Activated CD8-positive, alpha-beta T cell treated with anti-CD3 and anti-CD28 coated beads, Interleukin-2, amount 10 ng/mL, durations not matched to agents 7 days and 5 days (primary cell): ENCODE data around the gene GARIN5B. TPM values are rescaled to one million over a fixed set of nuclear protein-coding genes. Genes with fewer than 3 reads are reported as not detected.
"Not testable (repeated sequence)": the region's sequence is repeated elsewhere in the genome, so short reads cannot be mapped to it uniquely, and the experiment has no call there.

Source experiments
- ATAC-seq: fragments of 150-1000 bp; cut with Tn5 transposase; one replicate; pipeline ENCODE4 v1.10.0; 2021; ENCODE audit warnings: moderate library complexity
- CTCF ChIA-PET: fragments of 350-600 bp; sonication (Branson Sonifier 250); formaldehyde crosslinking; loops from one replicate; lab custom pipeline; 2021; ENCODE audit warnings: antibody characterized with exemption; lab: Charles Lee
- POLR2A ChIA-PET: fragments of 350-600 bp; sonication (Branson Sonifier 250); formaldehyde crosslinking; loops from one replicate; lab custom pipeline; 2021; ENCODE audit warnings: antibody characterized with exemption; lab: Charles Lee
- DNase-seq: peaks from one replicate; pipeline ENCODE4 v3.0.0-alpha.2; 2020
- H3K27ac Mint-ChIP-seq: one replicate; pipeline ENCODE4 v1.8.0; 2021; ENCODE audit warnings: mild to moderate bottlenecking, mixed read lengths
- H3K27me3 Mint-ChIP-seq: one replicate; pipeline ENCODE4 v1.8.0; 2021; ENCODE audit warnings: low read depth, mixed read lengths
- H3K36me3 Mint-ChIP-seq: one replicate; pipeline ENCODE4 v1.8.0; 2021; ENCODE audit warnings: low read depth, mixed read lengths
- H3K4me1 Mint-ChIP-seq: one replicate; pipeline ENCODE4 v1.8.0; 2021; ENCODE audit warnings: low read depth, mixed read lengths
- H3K4me3 Mint-ChIP-seq: one replicate; pipeline ENCODE4 v1.8.0; 2021; ENCODE audit warnings: mild to moderate bottlenecking, mixed read lengths
- H3K9me3 Mint-ChIP-seq: one replicate; pipeline ENCODE4 v1.8.0; 2022; ENCODE audit warnings: mixed read lengths; ENCODE audit not compliant: insufficient read depth
- total RNA-seq, 2 experiments: library from RNA; stranded (reverse); gene quantifications; one replicate each; pipeline ENCODE4 v1.2.3, GENCODE V29; 2021

GARIN5B gene
- not detected for total RNA-seq

GRCh38 chr19:55362990-55363716 lies at the start of gene GARIN5B:
GARIN5B (minus strand) TSS chr19:55363260; CDS start chr19:55363066, 194 bp downstream.
- no peaks in the 10 kb centered on the region for H3K9me3 Mint-ChIP-seq
- DNase-seq (no peak), ATAC-seq (no peak)
- ChIA-PET CTCF (no interaction called here), POLR2A (no interaction called here)
- H3K27ac Mint-ChIP-seq = no peak within 1 kb of the TSS
- no peaks in the 10 kb centered on the region for H3K36me3 Mint-ChIP-seq
- no peaks in the 10 kb centered on the region for H3K4me1 Mint-ChIP-seq
- peaks cover 6% of the 10 kb centered on the region for H3K27me3 Mint-ChIP-seq
- H3K4me3 Mint-ChIP-seq = no peak within 1 kb of the TSS

- H3K4me3 Mint-ChIP-seq = no peak overlapping the region
- ATAC-seq (no peak), DNase-seq (no peak)
- no peak overlapping the region for H3K27ac Mint-ChIP-seq
- peaks cover 38% of the 10 kb centered on the region for H3K36me3 Mint-ChIP-seq
- ChIA-PET CTCF (interaction anchor here (1.6 kb wide), 1 partner anchor 529 kb away, joined by 3 read pairs; no protein-coding TSS in a partner anchor), POLR2A (no interaction called here)
- H3K4me1 Mint-ChIP-seq = peaks cover 26% of the 10 kb centered on the region
- H3K27me3 Mint-ChIP-seq = peaks cover 13% of the 10 kb centered on the region
- peaks cover 7% of the 10 kb centered on the region for H3K9me3 Mint-ChIP-seq
Observed at GRCh38 chr19:55410168-55410567, 47.1 kb upstream of the GARIN5B start.

GRCh38 chr19:55409179-55409578 lies 46.1 kb upstream of the GARIN5B start:
- Mint-ChIP-seq H3K27ac (peak overlapping the region; percentile 99), H3K36me3 (peaks cover 45% of the 10 kb centered on the region), H3K4me1 (peaks cover 28% of the 10 kb centered on the region)
- not testable (repeated sequence) for H3K4me3 Mint-ChIP-seq, DNase-seq, H3K27me3 Mint-ChIP-seq, H3K9me3 Mint-ChIP-seq, ATAC-seq
- ChIA-PET CTCF (interaction anchor here (0.6 to 1.1 kb wide), 4 partner anchors 58 to 303 kb away, joined by 3 read pairs; partner anchors contain the start of gene KMT5C), POLR2A (interaction anchor here (0.6 to 1.5 kb wide), 4 partner anchors 22 to 302 kb away, joined by 3 to 4 read pairs (median 4); no protein-coding TSS in a partner anchor)

GRCh38 chr19:55408533-55408872 lies 45.4 kb upstream of the GARIN5B start:
- peaks cover 51% of the 10 kb centered on the region for H3K36me3 Mint-ChIP-seq
- POLR2A ChIA-PET = interaction anchor here (0.6 to 1.5 kb wide), 4 partner anchors 21 to 302 kb away, joined by 3 to 4 read pairs (median 4); no protein-coding TSS in a partner anchor
- peak overlapping the region; percentile 96 for H3K4me3 Mint-ChIP-seq
- DNase-seq (no peak), ATAC-seq (no peak)
- CTCF ChIA-PET = interaction anchor here (0.6 to 1.1 kb wide), 3 partner anchors 59 to 302 kb away, joined by 3 read pairs; partner anchors contain the start of gene KMT5C
- H3K27ac Mint-ChIP-seq = peak overlapping the region; percentile 99
- H3K9me3 Mint-ChIP-seq = peaks cover 7% of the 10 kb centered on the region
- peaks cover 34% of the 10 kb centered on the region for H3K4me1 Mint-ChIP-seq
- peaks cover 8% of the 10 kb centered on the region for H3K27me3 Mint-ChIP-seq

- ChIA-PET CTCF (interaction anchor here (1.0 to 1.5 kb wide), 3 partner anchors 54 to 116 kb away, joined by 3 to 5 read pairs (median 3); partner anchors contain the start of genes ISOC2 and KMT5C), POLR2A (interaction anchor here (0.5 to 10.8 kb wide), 28 partner anchors 9 to 323 kb away, joined by 3 to 213 read pairs (median 4); partner anchors contain the start of genes FIZ1, ISOC2, KMT5C and NAT14)
- Mint-ChIP-seq H3K27ac (peak overlapping the region; percentile 99), H3K4me3 (peak overlapping the region; percentile 96), H3K27me3 (peaks cover 8% of the 10 kb centered on the region), H3K9me3 (peaks cover 7% of the 10 kb centered on the region), H3K36me3 (peaks cover 55% of the 10 kb centered on the region), H3K4me1 (peaks cover 38% of the 10 kb centered on the region)
- DNase-seq (peak; percentile 99), ATAC-seq (peak; percentile 92)
Observed at GRCh38 chr19:55407800-55408532, 44.9 kb upstream of the GARIN5B start.

GRCh38 chr19:55407550-55407799 lies 44.4 kb upstream of the GARIN5B start, which contains the start of gene UBE2S:
UBE2S (minus strand) TSS chr19:55407788; CDS start chr19:55407589, 199 bp downstream.
- POLR2A ChIA-PET = interaction anchor here (0.6 to 10.8 kb wide), 29 partner anchors 10 to 323 kb away, joined by 3 to 213 read pairs (median 4); partner anchors contain the start of genes FIZ1, KMT5C, NAT14 and PPP6R1
- Mint-ChIP-seq H3K4me1 (peaks cover 43% of the 10 kb centered on the region), H3K36me3 (peaks cover 60% of the 10 kb centered on the region), H3K4me3 (peak within 1 kb of the TSS; percentile 96), H3K27ac (peak within 1 kb of the TSS; percentile 99)
- CTCF ChIA-PET = interaction anchor here (1.0 to 1.5 kb wide), 3 partner anchors 54 to 115 kb away, joined by 3 to 5 read pairs (median 3); partner anchors contain the start of genes ISOC2 and KMT5C
- H3K9me3 Mint-ChIP-seq, H3K27me3 Mint-ChIP-seq, DNase-seq: not testable (repeated sequence)
- peak; percentile 69 for ATAC-seq

- no peak for ATAC-seq
- Mint-ChIP-seq H3K27ac (peak overlapping the region; percentile 90), H3K36me3 (peaks cover 65% of the 10 kb centered on the region), H3K9me3 (peaks cover 7% of the 10 kb centered on the region), H3K4me3 (peak overlapping the region; percentile 96), H3K4me1 (peaks cover 48% of the 10 kb centered on the region), H3K27me3 (peaks cover 6% of the 10 kb centered on the region)
- POLR2A ChIA-PET = interaction anchor here (0.6 to 10.8 kb wide), 28 partner anchors 9 to 1206 kb away, joined by 3 to 213 read pairs (median 4); partner anchors contain the start of genes FIZ1, KMT5C, NAT14 and PPP6R1
- CTCF ChIA-PET = interaction anchor here (1.0 to 2.0 kb wide), 4 partner anchors 55 to 115 kb away, joined by 3 to 5 read pairs (median 4); partner anchors contain the start of genes ISOC2 and KMT5C
- peak; percentile 47 for DNase-seq
Observed at GRCh38 chr19:55406826-55407549, 43.9 kb upstream of the GARIN5B start.

- Mint-ChIP-seq H3K27me3 (peaks cover 4% of the 10 kb centered on the region), H3K36me3 (peaks cover 69% of the 10 kb centered on the region), H3K27ac (peak overlapping the region; percentile 90), H3K9me3 (peaks cover 7% of the 10 kb centered on the region), H3K4me3 (peak overlapping the region; percentile 96), H3K4me1 (peaks cover 51% of the 10 kb centered on the region)
- ChIA-PET CTCF (interaction anchor here (1.4 to 2.0 kb wide), 3 partner anchors 12 to 114 kb away, joined by 3 to 5 read pairs (median 4); no protein-coding TSS in a partner anchor), POLR2A (interaction anchor here (0.7 to 10.8 kb wide), 7 partner anchors 9 to 232 kb away, joined by 3 to 213 read pairs (median 6); partner anchors contain the start of genes RPL28 and TMEM238)
- no peak for DNase-seq
- no peak for ATAC-seq
Observed at GRCh38 chr19:55406091-55406825, 43.2 kb upstream of the GARIN5B start.

GRCh38 chr19:55405638-55406037 lies 42.6 kb upstream of the GARIN5B start:
- ATAC-seq (no peak), DNase-seq (no peak)
- Mint-ChIP-seq H3K27me3 (no peaks in the 10 kb centered on the region), H3K4me1 (peaks cover 51% of the 10 kb centered on the region), H3K9me3 (peaks cover 7% of the 10 kb centered on the region), H3K4me3 (peak overlapping the region; percentile 96), H3K36me3 (peaks cover 75% of the 10 kb centered on the region), H3K27ac (peak overlapping the region; percentile 90)
- ChIA-PET POLR2A (interaction anchor here (0.7 to 10.8 kb wide), 4 partner anchors 8 to 232 kb away, joined by 3 to 213 read pairs (median 12); partner anchors contain the start of genes RPL28 and TMEM238), CTCF (interaction anchor here (1.4 to 2.0 kb wide), 2 partner anchors 13 to 99 kb away, joined by 3 to 4 read pairs; no protein-coding TSS in a partner anchor)

- ATAC-seq = no peak
- Mint-ChIP-seq H3K36me3 (peaks cover 70% of the 10 kb centered on the region), H3K27ac (no peak overlapping the region), H3K4me1 (peaks cover 54% of the 10 kb centered on the region), H3K9me3 (no peaks in the 10 kb centered on the region), H3K4me3 (no peak overlapping the region), H3K27me3 (no peaks in the 10 kb centered on the region)
- DNase-seq = no peak
- CTCF ChIA-PET = interaction anchor here (1.1 kb wide), 1 partner anchor 15 kb away, joined by 3 read pairs; no protein-coding TSS in a partner anchor
- POLR2A ChIA-PET = interaction anchor here (0.5 to 10.8 kb wide), 4 partner anchors 14 to 99 kb away, joined by 3 to 213 read pairs (median 3); partner anchors contain the start of genes KMT5C, RPL28 and TMEM238
Observed at GRCh38 chr19:55402509-55402908, 39.4 kb upstream of the GARIN5B start.
